Osteocyte (in vitro differentiated cells): ENCODE measurements around the gene CARD11. TPM values are rescaled to one million over a fixed set of nuclear protein-coding genes. Genes with fewer than 3 reads are reported as not detected.

Source experiments
- DNase-seq: peaks from one replicate; pipeline ENCODE4 v3.0.0; 2021; ENCODE audit warnings: mixed read lengths; ENCODE audit not compliant: unreplicated experiment; ENCODE audit errors: extremely low spot score
- H3K27ac Mint-ChIP-seq: one replicate; pipeline ENCODE4 v1.8.0; 2021; ENCODE audit warnings: mild to moderate bottlenecking, mixed read lengths; ENCODE audit not compliant: unreplicated experiment
- H3K27me3 Mint-ChIP-seq: one replicate; pipeline ENCODE4 v1.8.0; 2021; ENCODE audit warnings: mixed read lengths; ENCODE audit not compliant: unreplicated experiment
- H3K36me3 Mint-ChIP-seq: one replicate; pipeline ENCODE4 v1.8.0; 2021; ENCODE audit warnings: mixed read lengths; ENCODE audit not compliant: unreplicated experiment
- H3K4me1 Mint-ChIP-seq: one replicate; pipeline ENCODE4 v1.8.0; 2021; ENCODE audit warnings: mixed read lengths; ENCODE audit not compliant: unreplicated experiment
- H3K4me3 Mint-ChIP-seq: one replicate; pipeline ENCODE4 v1.8.0; 2021; ENCODE audit warnings: mild to moderate bottlenecking, moderate library complexity, mixed read lengths; ENCODE audit not compliant: unreplicated experiment
- H3K9me3 Mint-ChIP-seq: one replicate; pipeline ENCODE4 v1.8.0; 2021; ENCODE audit warnings: mixed read lengths; ENCODE audit not compliant: unreplicated experiment
- total RNA-seq: library from RNA; stranded (reverse); gene quantifications from 2 replicates; pipeline ENCODE4 v1.2.1, GENCODE V29; 2021
- TF ChIP-seq, protein P1 (sequence below): fragments of 200-600 bp; sonication (generic); IDR thresholded peaks from 2 replicates; pipeline ENCODE4 v1.5.0; 2021; ENCODE audit warnings: antibody characterized with exemption, mild to moderate bottlenecking, moderate library complexity

The CARD11 gene
- total RNA-seq, 1 donor from 2014 or later: 0.24 TPM

DNA sequence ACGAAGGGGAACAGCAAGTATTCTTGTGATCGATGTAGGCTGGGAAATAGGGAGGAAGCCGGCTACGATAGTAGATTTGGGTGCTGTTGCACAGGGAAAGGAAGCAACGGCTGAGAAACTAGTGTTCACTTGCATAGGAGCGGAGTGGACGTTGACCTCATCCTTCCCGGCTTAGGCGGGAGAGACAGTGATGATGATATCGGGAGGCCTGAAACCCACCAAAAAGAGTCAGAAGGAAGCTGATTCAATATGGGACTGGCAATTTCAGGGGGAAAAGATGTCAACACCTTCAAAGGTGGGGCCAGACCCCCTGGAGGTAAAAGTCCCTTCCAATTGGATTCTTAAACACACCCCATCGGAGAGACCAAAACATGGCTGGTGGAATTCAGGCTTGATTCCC lies 61.3 kb downstream of the CARD11 start:
- no peak for DNase-seq
- no peak overlapping the region for H3K27ac Mint-ChIP-seq
- H3K27me3 Mint-ChIP-seq: peaks cover 27% of the 10 kb centered on the region
- H3K36me3 Mint-ChIP-seq: no peaks in the 10 kb centered on the region
- H3K4me1 Mint-ChIP-seq: no peaks in the 10 kb centered on the region
- TF ChIP-seq, protein P1, sequence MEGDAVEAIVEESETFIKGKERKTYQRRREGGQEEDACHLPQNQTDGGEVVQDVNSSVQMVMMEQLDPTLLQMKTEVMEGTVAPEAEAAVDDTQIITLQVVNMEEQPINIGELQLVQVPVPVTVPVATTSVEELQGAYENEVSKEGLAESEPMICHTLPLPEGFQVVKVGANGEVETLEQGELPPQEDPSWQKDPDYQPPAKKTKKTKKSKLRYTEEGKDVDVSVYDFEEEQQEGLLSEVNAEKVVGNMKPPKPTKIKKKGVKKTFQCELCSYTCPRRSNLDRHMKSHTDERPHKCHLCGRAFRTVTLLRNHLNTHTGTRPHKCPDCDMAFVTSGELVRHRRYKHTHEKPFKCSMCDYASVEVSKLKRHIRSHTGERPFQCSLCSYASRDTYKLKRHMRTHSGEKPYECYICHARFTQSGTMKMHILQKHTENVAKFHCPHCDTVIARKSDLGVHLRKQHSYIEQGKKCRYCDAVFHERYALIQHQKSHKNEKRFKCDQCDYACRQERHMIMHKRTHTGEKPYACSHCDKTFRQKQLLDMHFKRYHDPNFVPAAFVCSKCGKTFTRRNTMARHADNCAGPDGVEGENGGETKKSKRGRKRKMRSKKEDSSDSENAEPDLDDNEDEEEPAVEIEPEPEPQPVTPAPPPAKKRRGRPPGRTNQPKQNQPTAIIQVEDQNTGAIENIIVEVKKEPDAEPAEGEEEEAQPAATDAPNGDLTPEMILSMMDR: no peak
- H3K9me3 Mint-ChIP-seq: peaks cover 3% of the 10 kb centered on the region
- no peak overlapping the region for H3K4me3 Mint-ChIP-seq

DNA sequence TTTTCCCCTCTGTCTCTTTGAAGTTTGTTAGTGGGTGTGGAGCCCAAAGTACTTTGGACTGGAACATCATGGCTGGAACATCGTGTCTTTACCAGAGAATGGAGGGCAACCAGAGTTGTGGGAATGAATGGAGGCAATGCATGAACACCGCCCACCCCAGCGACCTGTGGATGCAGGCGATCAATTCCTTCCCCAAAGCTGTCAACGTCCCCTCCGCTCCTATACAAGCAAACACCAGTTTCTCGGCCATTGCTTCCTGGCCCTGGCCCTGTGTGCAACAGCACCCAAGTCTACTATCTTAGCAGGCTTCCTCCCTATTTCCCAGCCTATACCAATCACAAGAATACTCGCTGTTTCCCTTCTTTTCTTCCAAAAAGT lies 62.6 kb downstream of the CARD11 start:
- TF ChIP-seq, protein P1: no peak
- H3K27me3 Mint-ChIP-seq: peaks cover 23% of the 10 kb centered on the region
- peaks cover 3% of the 10 kb centered on the region for H3K9me3 Mint-ChIP-seq
- H3K4me1 Mint-ChIP-seq: no peaks in the 10 kb centered on the region
- DNase-seq: no peak
- no peak overlapping the region for H3K4me3 Mint-ChIP-seq
- no peaks in the 10 kb centered on the region for H3K36me3 Mint-ChIP-seq
- H3K27ac Mint-ChIP-seq: no peak overlapping the region

- Mint-ChIP-seq H3K27ac (no peak overlapping the region), H3K36me3 (no peaks in the 10 kb centered on the region), H3K4me1 (no peaks in the 10 kb centered on the region), H3K9me3 (peaks cover 3% of the 10 kb centered on the region), H3K4me3 (no peak overlapping the region), H3K27me3 (peaks cover 23% of the 10 kb centered on the region)
- TF ChIP-seq, protein P1: no peak
- DNase-seq: no peak
Observed at GRCh38 chr7:2980401-2981102, 63.1 kb downstream of the CARD11 start.

GRCh38 chr7:2979951-2980350 lies 63.7 kb downstream of the CARD11 start:
- H3K27ac Mint-ChIP-seq: no peak overlapping the region
- peaks cover 3% of the 10 kb centered on the region for H3K9me3 Mint-ChIP-seq
- no peak overlapping the region for H3K4me3 Mint-ChIP-seq
- no peak for DNase-seq
- peaks cover 25% of the 10 kb centered on the region for H3K27me3 Mint-ChIP-seq
- no peaks in the 10 kb centered on the region for H3K4me1 Mint-ChIP-seq
- H3K36me3 Mint-ChIP-seq: no peaks in the 10 kb centered on the region
- TF ChIP-seq, protein P1: no peak

DNA sequence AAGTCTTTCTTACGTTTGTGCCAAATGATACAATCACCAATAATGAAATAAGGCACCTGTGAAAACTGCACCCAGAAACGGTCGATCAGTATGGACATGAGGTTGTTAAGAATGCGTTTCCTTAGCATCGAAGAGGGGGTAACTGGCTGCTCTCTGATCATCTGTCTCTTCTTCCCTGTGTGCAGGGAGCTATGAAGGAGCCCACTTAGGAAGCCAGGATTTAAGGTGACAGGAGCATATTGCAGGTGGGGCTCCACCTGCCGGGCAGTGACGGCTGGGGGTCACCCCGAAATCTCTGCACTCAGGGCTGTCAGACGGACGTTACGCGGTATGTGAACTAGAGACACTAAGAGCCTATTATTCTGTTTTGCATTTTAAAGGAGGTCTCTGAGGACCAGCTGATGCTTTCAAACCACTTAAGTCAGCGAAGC lies 64.5 kb downstream of the CARD11 start:
- Mint-ChIP-seq H3K4me1 (no peaks in the 10 kb centered on the region), H3K4me3 (no peak overlapping the region), H3K9me3 (peaks cover 3% of the 10 kb centered on the region), H3K27ac (no peak overlapping the region), H3K27me3 (peaks cover 25% of the 10 kb centered on the region), H3K36me3 (no peaks in the 10 kb centered on the region)
- TF ChIP-seq, protein P1: no peak
- no peak for DNase-seq
